ENCODE results near the gene HCN3.

HCN3 gene

GRCh38 chr1:155261852-155262673 lies 15.2 kb upstream of the HCN3 start, which contains the start of gene SCAMP3:
SCAMP3 (minus strand) TSS chr1:155262360; CDS start chr1:155262151, 209 bp downstream.
- H3K9me3 Mint-ChIP-seq: no peaks in the 10 kb centered on the region
- H3K4me3 Mint-ChIP-seq: peak within 1 kb of the TSS; percentile 92
- H3K27me3 Mint-ChIP-seq: no peaks in the 10 kb centered on the region
- peaks cover 27% of the 10 kb centered on the region for H3K36me3 Mint-ChIP-seq
- H3K27ac Mint-ChIP-seq: peak within 1 kb of the TSS; percentile 78
- DNase-seq (ENCODE audit: low spot score in 2 of 2) (peak; percentile 72 to 74), ATAC-seq (ENCODE audit: low read depth) (peak; percentile 99)
- peaks cover 17% of the 10 kb centered on the region for H3K4me1 Mint-ChIP-seq

- H3K4me1 Mint-ChIP-seq: peaks cover 18% of the 10 kb centered on the region
- H3K36me3 Mint-ChIP-seq: peaks cover 24% of the 10 kb centered on the region
These were observed 14.2 kb upstream of the HCN3 start for GRCh38 chr1:155263067-155263466.

GRCh38 chr1:155266553-155266952 lies 10.7 kb upstream of the HCN3 start:
- no peak for ATAC-seq (ENCODE audit: low read depth)
- peaks cover 10% of the 10 kb centered on the region for H3K4me1 Mint-ChIP-seq
- H3K36me3 Mint-ChIP-seq: peaks cover 25% of the 10 kb centered on the region

More at GRCh38 chr1:155263067-155263466, 14.2 kb upstream of the HCN3 start:
- Mint-ChIP-seq H3K27me3 (no peaks in the 10 kb centered on the region), H3K9me3 (no peaks in the 10 kb centered on the region), H3K27ac (peak overlapping the region; percentile 78), H3K4me3 (peak overlapping the region; percentile 92)
- DNase-seq (ENCODE audit: low spot score in 2 of 2) (no peak), ATAC-seq (ENCODE audit: low read depth) (no peak)

GRCh38 chr1:155267373-155267772 lies 9.9 kb upstream of the HCN3 start:
- Mint-ChIP-seq H3K27me3 (no peaks in the 10 kb centered on the region), H3K4me3 (no peak overlapping the region), H3K4me1 (peaks cover 10% of the 10 kb centered on the region), H3K9me3 (no peaks in the 10 kb centered on the region), H3K27ac (no peak overlapping the region), H3K36me3 (peaks cover 25% of the 10 kb centered on the region)
- ATAC-seq (ENCODE audit: low read depth): no peak
- DNase-seq (ENCODE audit: low spot score in 2 of 2): no peak

More at GRCh38 chr1:155266553-155266952, 10.7 kb upstream of the HCN3 start:
- Mint-ChIP-seq H3K4me3 (no peak overlapping the region), H3K27me3 (no peaks in the 10 kb centered on the region), H3K9me3 (no peaks in the 10 kb centered on the region), H3K27ac (no peak overlapping the region)
- DNase-seq (ENCODE audit: low spot score in 2 of 2): no peak

GRCh38 chr1:155268630-155269029 lies 8.6 kb upstream of the HCN3 start:
- DNase-seq (ENCODE audit: low spot score in 2 of 2): no peak
- no peaks in the 10 kb centered on the region for H3K9me3 Mint-ChIP-seq
- no peak for ATAC-seq (ENCODE audit: low read depth)
- no peak overlapping the region for H3K4me3 Mint-ChIP-seq
- no peak overlapping the region for H3K27ac Mint-ChIP-seq
- H3K27me3 Mint-ChIP-seq: no peaks in the 10 kb centered on the region
- H3K36me3 Mint-ChIP-seq: peaks cover 30% of the 10 kb centered on the region
- H3K4me1 Mint-ChIP-seq: peaks cover 19% of the 10 kb centered on the region

GRCh38 chr1:155269381-155269780 lies 7.9 kb upstream of the HCN3 start:
- Mint-ChIP-seq H3K4me1 (peaks cover 22% of the 10 kb centered on the region), H3K36me3 (peaks cover 25% of the 10 kb centered on the region), H3K9me3 (no peaks in the 10 kb centered on the region), H3K27me3 (no peaks in the 10 kb centered on the region), H3K27ac (no peak overlapping the region), H3K4me3 (no peak overlapping the region)
- ATAC-seq (ENCODE audit: low read depth) (no peak), DNase-seq (ENCODE audit: low spot score in 2 of 2) (no peak)

GRCh38 chr1:155272466-155273342 lies 4.6 kb upstream of the HCN3 start:
- DNase-seq (ENCODE audit: low spot score in 2 of 2): no peak

GRCh38 chr1:155273343-155274245 lies 3.7 kb upstream of the HCN3 start, which contains the start of gene CLK2:
CLK2 (minus strand) TSS chr1:155273504; CDS start chr1:155270977, 2,527 bp downstream.
- peak within 1 kb of the TSS; percentile 92 for H3K4me3 Mint-ChIP-seq
- H3K36me3 Mint-ChIP-seq: peaks cover 13% of the 10 kb centered on the region
- H3K4me1 Mint-ChIP-seq: peaks cover 37% of the 10 kb centered on the region
- DNase-seq (ENCODE audit: low spot score in 2 of 2): peak; percentile 88 to 90
- ATAC-seq (ENCODE audit: low read depth): peak; percentile 85
- peak within 1 kb of the TSS; percentile 93 for H3K27ac Mint-ChIP-seq
- H3K27me3 Mint-ChIP-seq: no peaks in the 10 kb centered on the region
- no peaks in the 10 kb centered on the region for H3K9me3 Mint-ChIP-seq

More at GRCh38 chr1:155272466-155273342, 4.6 kb upstream of the HCN3 start:
- peak overlapping the region; percentile 93 for H3K27ac Mint-ChIP-seq
- ATAC-seq (ENCODE audit: low read depth): peak; percentile 22
- H3K9me3 Mint-ChIP-seq: no peaks in the 10 kb centered on the region
- H3K4me3 Mint-ChIP-seq: peak overlapping the region; percentile 92
- no peaks in the 10 kb centered on the region for H3K27me3 Mint-ChIP-seq
- peaks cover 35% of the 10 kb centered on the region for H3K4me1 Mint-ChIP-seq
- H3K36me3 Mint-ChIP-seq: peaks cover 16% of the 10 kb centered on the region

GRCh38 chr1:155277902-155278688 lies 832 bp downstream of the HCN3 start:
- Mint-ChIP-seq H3K4me3 (peak overlapping the region; percentile 87), H3K36me3 (peaks cover 2% of the 10 kb centered on the region), H3K4me1 (peaks cover 26% of the 10 kb centered on the region), H3K27me3 (no peaks in the 10 kb centered on the region), H3K9me3 (no peaks in the 10 kb centered on the region), H3K27ac (peak overlapping the region; percentile 39)
- ATAC-seq (ENCODE audit: low read depth): peak; percentile 54
- DNase-seq (ENCODE audit: low spot score in 2 of 2): peak; percentile 57 to 69

- ATAC-seq (ENCODE audit: low read depth) (no peak), DNase-seq (ENCODE audit: low spot score in 2 of 2) (no peak)
- Mint-ChIP-seq H3K27me3 (no peaks in the 10 kb centered on the region), H3K4me3 (peak overlapping the region; percentile 87), H3K9me3 (no peaks in the 10 kb centered on the region), H3K36me3 (no peaks in the 10 kb centered on the region), H3K27ac (peak overlapping the region; percentile 39), H3K4me1 (peaks cover 21% of the 10 kb centered on the region)
These were observed 1.5 kb downstream of the HCN3 start for GRCh38 chr1:155278689-155279160.

GRCh38 chr1:155279268-155279667 lies 2.0 kb downstream of the HCN3 start:
- no peak for DNase-seq (ENCODE audit: low spot score in 2 of 2)
- Mint-ChIP-seq H3K27me3 (no peaks in the 10 kb centered on the region), H3K4me3 (no peak overlapping the region), H3K36me3 (no peaks in the 10 kb centered on the region), H3K4me1 (peaks cover 19% of the 10 kb centered on the region), H3K27ac (no peak overlapping the region), H3K9me3 (no peaks in the 10 kb centered on the region)
- ATAC-seq (ENCODE audit: low read depth): no peak

- Mint-ChIP-seq H3K4me1 (peaks cover 6% of the 10 kb centered on the region), H3K9me3 (no peaks in the 10 kb centered on the region), H3K27ac (no peak overlapping the region), H3K36me3 (peaks cover 3% of the 10 kb centered on the region), H3K4me3 (no peak overlapping the region), H3K27me3 (no peaks in the 10 kb centered on the region)
- ATAC-seq (ENCODE audit: low read depth): no peak
- no peak for DNase-seq (ENCODE audit: low spot score in 2 of 2)
These were observed 5.3 kb downstream of the HCN3 start for GRCh38 chr1:155282488-155283091.
